Epithelial cell of esophagus (primary cell): ENCODE measurements around the gene GPHA2.
A peak's percentile ranks its signal among the peaks of the same experiment; 100 is the strongest.

Experiments used
- DNase-seq: peaks from one replicate; pipeline ENCODE4 v3.0.0; 2010; ENCODE audit warnings: low read depth
- H3K4me3 ChIP-seq: 2 replicates; pipeline ENCODE4 v1.5.1; 2011; ENCODE audit warnings: mild to moderate bottlenecking, low read length, control low read depth
- CTCF ChIP-seq: IDR thresholded peaks from 2 replicates; pipeline ENCODE4 v1.5.1; 2011; ENCODE audit warnings: low read depth, mild to moderate bottlenecking, low read length, control low read depth, inconsistent platforms; ENCODE audit not compliant: insufficient read depth; ENCODE audit errors: missing control alignments

Gene GPHA2

GRCh38 chr11:64967375-64967774 lies 31.7 kb upstream of the GPHA2 start:
- no peak for TF ChIP-seq CTCF
- no peak overlapping the region for H3K4me3 ChIP-seq
- no peak for DNase-seq

- no peak for DNase-seq
- TF ChIP-seq CTCF = no peak
- no peak overlapping the region for H3K4me3 ChIP-seq
Measured at GRCh38 chr11:64963072-64963631, 27.5 kb upstream of the GPHA2 start.

- H3K4me3 ChIP-seq = no peak overlapping the region
- TF ChIP-seq CTCF = no peak
- no peak for DNase-seq
Measured at GRCh38 chr11:64960719-64961118, 25.0 kb upstream of the GPHA2 start.

- TF ChIP-seq CTCF = no peak
- no peak overlapping the region for H3K4me3 ChIP-seq
- DNase-seq = peak; percentile 60
Measured at GRCh38 chr11:64959498-64959897, 23.8 kb upstream of the GPHA2 start.

- no peak for DNase-seq
- H3K4me3 ChIP-seq = no peak overlapping the region
- no peak for TF ChIP-seq CTCF
Measured at GRCh38 chr11:64954201-64954600, 18.5 kb upstream of the GPHA2 start.

- no peak for TF ChIP-seq CTCF
- DNase-seq = no peak
- H3K4me3 ChIP-seq = no peak overlapping the region
Measured at GRCh38 chr11:64951529-64951928, 15.8 kb upstream of the GPHA2 start.

GRCh38 chr11:64947208-64947814 lies 11.6 kb upstream of the GPHA2 start:
- no peak overlapping the region for H3K4me3 ChIP-seq
- DNase-seq = no peak
- TF ChIP-seq CTCF = no peak
